Fibroblast of lung (primary cell): ENCODE results near the gene JAZF1. TPM values are rescaled to one million over a fixed set of nuclear protein-coding genes. Genes with fewer than 3 reads are reported as not detected.
A peak's percentile ranks its signal among the peaks of the same experiment; 100 is the strongest.

Experiments
- DNase-seq, 2 donors: peaks; one replicate each; pipeline versions ENCODE4 v3.0.0 to v3.0.0-alpha.2; 2010; ENCODE audit warnings: low read depth in 2 of 2
- H2AFZ ChIP-seq: 2 replicates; pipeline ENCODE4 v1.5.1; 2012; ENCODE audit warnings: low read length, control low read depth, inconsistent platforms
- H3K27ac ChIP-seq: 2 replicates; pipeline ENCODE4 v1.5.1; 2011; ENCODE audit warnings: low read length, control low read depth; ENCODE audit not compliant: insufficient read depth
- H3K27me3 ChIP-seq: 2 replicates; pipeline ENCODE4 v1.5.1; 2011; ENCODE audit warnings: mild to moderate bottlenecking, low read length; ENCODE audit not compliant: control insufficient read depth, insufficient read depth
- H3K36me3 ChIP-seq: 2 replicates; pipeline ENCODE4 v1.5.1; 2011; ENCODE audit warnings: low read length; ENCODE audit not compliant: control insufficient read depth, insufficient read depth
- H3K4me1 ChIP-seq: 2 replicates; pipeline ENCODE4 v1.5.1; 2011; ENCODE audit warnings: low read length; ENCODE audit not compliant: control insufficient read depth, insufficient read depth; ENCODE audit errors: extremely low read depth
- H3K4me2 ChIP-seq: 2 replicates; pipeline ENCODE4 v1.5.1; 2011; ENCODE audit warnings: low read length, control low read depth; ENCODE audit not compliant: insufficient read depth; ENCODE audit errors: extremely low read depth
- H3K4me3 ChIP-seq, 4 experiments: fragments of 200-600 bp in 1 of 4; sonication (generic) in 1 of 4; replicated peaks in 1 of 4; 2 replicates each; pipeline ENCODE4 v1.5.1; 2011 to 2016; ENCODE audit warnings: low read length in 4 of 4, low read depth in 3 of 4, mild to moderate bottlenecking in 3 of 4, control low read depth in 2 of 4, inconsistent platforms in 1 of 4, mixed read lengths in 1 of 4; ENCODE audit not compliant: insufficient read depth in 1 of 4; ENCODE audit errors: control extremely low read depth in 1 of 4
- H3K79me2 ChIP-seq: 2 replicates; pipeline ENCODE4 v1.5.1; 2012; ENCODE audit warnings: mild to moderate bottlenecking, low read length, inconsistent platforms; ENCODE audit not compliant: control insufficient read depth, insufficient read depth
- H3K9ac ChIP-seq: 2 replicates; pipeline ENCODE4 v1.5.1; 2011; ENCODE audit warnings: mild to moderate bottlenecking, low read length, control low read depth; ENCODE audit not compliant: insufficient read depth
- H3K9me3 ChIP-seq: 2 replicates; pipeline ENCODE4 v1.5.1; 2012; ENCODE audit warnings: low read depth, low read length; ENCODE audit not compliant: control insufficient read depth, insufficient read depth
- H4K20me1 ChIP-seq: 2 replicates; pipeline ENCODE4 v1.5.1; 2011; ENCODE audit warnings: low read length; ENCODE audit not compliant: control insufficient read depth, insufficient read depth; ENCODE audit errors: extremely low read depth
- EZH2 ChIP-seq: IDR thresholded peaks from 2 replicates; pipeline ENCODE4 v1.5.1; 2012; ENCODE audit warnings: low read length, control low read depth, mild to moderate bottlenecking; ENCODE audit errors: missing control alignments
- polyA plus RNA-seq, 2 donors: library from polyadenylated mRNA; depleted of rRNA in 1 of 2; stranded (reverse) in 1 of 2; unstranded in 1 of 2; fragments of >200 nt; gene quantifications; 2 replicates each; pipeline ENCODE4 v1.2.1, GENCODE V29; 2011 to 2012; ENCODE audit warnings: missing spikeins in 1 of 2
- total RNA-seq: library from RNA; depleted of rRNA; stranded (reverse); fragments of >200 nt; gene quantifications from 2 replicates; pipeline ENCODE4 v1.2.1, GENCODE V29; 2014
- TF ChIP-seq, protein P1 (sequence below), 2 donors: IDR thresholded peaks in 1 of 2; conservative IDR thresholded peaks in 1 of 2; 1 replicate in 1 of 2; 2 replicates in 1 of 2; pipeline ENCODE4 v1.5.1; 2011 to 2012; ENCODE audit warnings: low read length in 2 of 2, control low read depth in 1 of 2, inconsistent platforms in 1 of 2, low read depth in 1 of 2, mild to moderate bottlenecking in 1 of 2

The JAZF1 gene
- total and polyA plus RNA-seq, 2 donors (not counting 1 experiment from before 2014, with no cell fraction given) = 9.1 to 9.3 TPM

DNA sequence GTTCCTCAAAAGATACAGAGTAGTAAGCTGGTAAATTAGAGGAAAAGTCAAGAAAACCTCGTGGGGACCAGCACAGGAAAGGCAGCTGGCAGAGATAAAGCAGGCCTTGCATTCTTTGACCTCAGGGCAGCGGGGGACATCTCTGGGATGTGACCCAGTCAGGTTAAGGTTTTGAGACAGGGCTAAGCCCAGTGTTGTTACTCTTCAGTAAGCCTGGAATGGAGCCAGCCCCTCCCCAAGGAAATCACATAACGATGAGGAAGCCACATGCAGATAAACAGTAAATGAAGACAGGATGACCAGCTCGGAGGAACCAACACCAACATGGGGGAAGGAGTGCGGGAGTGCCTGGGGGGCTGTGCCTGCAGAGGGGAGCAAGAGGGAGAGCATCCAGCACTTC is 99.6 kb downstream of the JAZF1 start:
- Histone ChIP-seq H3K27me3 (no peaks in the 10 kb centered on the region), H2AFZ (no peak overlapping the region), H3K9ac (no peak overlapping the region), H3K79me2 (no peaks in the 10 kb centered on the region), H3K4me3 (no peak overlapping the region), H3K4me1 (peaks cover 2% of the 10 kb centered on the region), H3K36me3 (no peaks in the 10 kb centered on the region), H4K20me1 (no peaks in the 10 kb centered on the region), H3K4me2 (no peak overlapping the region), H3K27ac (no peak overlapping the region), H3K9me3 (no peaks in the 10 kb centered on the region)
- TF ChIP-seq EZH2 = no peak
- TF ChIP-seq, protein P1, sequence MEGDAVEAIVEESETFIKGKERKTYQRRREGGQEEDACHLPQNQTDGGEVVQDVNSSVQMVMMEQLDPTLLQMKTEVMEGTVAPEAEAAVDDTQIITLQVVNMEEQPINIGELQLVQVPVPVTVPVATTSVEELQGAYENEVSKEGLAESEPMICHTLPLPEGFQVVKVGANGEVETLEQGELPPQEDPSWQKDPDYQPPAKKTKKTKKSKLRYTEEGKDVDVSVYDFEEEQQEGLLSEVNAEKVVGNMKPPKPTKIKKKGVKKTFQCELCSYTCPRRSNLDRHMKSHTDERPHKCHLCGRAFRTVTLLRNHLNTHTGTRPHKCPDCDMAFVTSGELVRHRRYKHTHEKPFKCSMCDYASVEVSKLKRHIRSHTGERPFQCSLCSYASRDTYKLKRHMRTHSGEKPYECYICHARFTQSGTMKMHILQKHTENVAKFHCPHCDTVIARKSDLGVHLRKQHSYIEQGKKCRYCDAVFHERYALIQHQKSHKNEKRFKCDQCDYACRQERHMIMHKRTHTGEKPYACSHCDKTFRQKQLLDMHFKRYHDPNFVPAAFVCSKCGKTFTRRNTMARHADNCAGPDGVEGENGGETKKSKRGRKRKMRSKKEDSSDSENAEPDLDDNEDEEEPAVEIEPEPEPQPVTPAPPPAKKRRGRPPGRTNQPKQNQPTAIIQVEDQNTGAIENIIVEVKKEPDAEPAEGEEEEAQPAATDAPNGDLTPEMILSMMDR (conservative IDR thresholded peaks at IDR 0.05 in 1 of 2, IDR thresholded peaks at IDR 0.05 in 1 of 2; ENCODE audit: low read depth in 1 of 2, low read length in 2 of 2) = no peak
- DNase-seq = no peak

DNA sequence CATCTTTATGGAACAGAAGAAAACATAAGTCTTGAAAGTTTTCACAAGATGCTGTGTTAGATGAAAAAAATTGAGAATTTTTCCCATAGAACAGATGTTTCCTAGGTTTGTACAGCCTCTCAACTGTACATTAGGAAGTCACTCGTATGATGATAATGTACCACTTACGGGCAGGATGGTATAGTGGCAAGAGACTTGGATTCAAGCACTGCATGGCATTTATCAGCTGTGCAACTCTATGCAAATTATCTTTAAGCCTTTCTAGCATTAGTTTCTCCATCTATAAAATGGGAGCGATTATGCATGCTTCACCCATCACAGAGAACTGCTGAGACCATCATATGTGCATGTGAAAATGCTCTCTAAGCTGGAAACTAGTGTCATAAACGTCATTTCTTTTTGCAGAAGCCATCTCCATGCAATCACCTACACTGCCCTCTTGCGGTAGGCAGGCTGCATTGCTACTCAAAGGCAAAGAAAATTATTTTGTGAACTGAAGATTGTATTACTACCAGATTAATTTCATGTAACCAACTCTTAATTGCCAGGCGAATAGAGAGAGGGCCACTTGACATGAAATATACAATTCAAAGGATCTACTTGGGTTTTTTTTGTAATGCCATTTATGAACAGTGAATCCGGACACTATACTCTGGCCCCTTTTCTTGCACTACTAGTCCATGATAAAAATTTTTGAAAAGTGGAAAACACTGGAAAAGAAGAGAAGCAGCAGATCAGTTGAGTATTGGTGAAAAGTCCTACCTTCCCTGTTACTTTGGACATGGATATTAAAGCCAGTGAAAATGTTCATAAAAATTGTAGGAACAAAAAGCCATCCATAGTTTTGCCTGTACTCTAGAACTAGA is 102.3 kb downstream of the JAZF1 start:
- no peaks in the 10 kb centered on the region for H3K9me3 ChIP-seq
- no peak overlapping the region for H3K27ac ChIP-seq
- no peak overlapping the region for H3K4me2 ChIP-seq
- no peaks in the 10 kb centered on the region for H3K36me3 ChIP-seq
- no peaks in the 10 kb centered on the region for H3K79me2 ChIP-seq
- H3K4me3 ChIP-seq = no peak overlapping the region
- H4K20me1 ChIP-seq = no peaks in the 10 kb centered on the region
- peaks cover 4% of the 10 kb centered on the region for H3K4me1 ChIP-seq
- peak; percentile 36 to 66 for DNase-seq
- TF ChIP-seq EZH2 = no peak
- TF ChIP-seq, protein P1 (conservative IDR thresholded peaks at IDR 0.05 in 1 of 2, IDR thresholded peaks at IDR 0.05 in 1 of 2; ENCODE audit: low read depth in 1 of 2, low read length in 2 of 2) = peak; percentile 99 to 100
- H2AFZ ChIP-seq = no peak overlapping the region
- no peak overlapping the region for H3K9ac ChIP-seq
- no peaks in the 10 kb centered on the region for H3K27me3 ChIP-seq

DNA sequence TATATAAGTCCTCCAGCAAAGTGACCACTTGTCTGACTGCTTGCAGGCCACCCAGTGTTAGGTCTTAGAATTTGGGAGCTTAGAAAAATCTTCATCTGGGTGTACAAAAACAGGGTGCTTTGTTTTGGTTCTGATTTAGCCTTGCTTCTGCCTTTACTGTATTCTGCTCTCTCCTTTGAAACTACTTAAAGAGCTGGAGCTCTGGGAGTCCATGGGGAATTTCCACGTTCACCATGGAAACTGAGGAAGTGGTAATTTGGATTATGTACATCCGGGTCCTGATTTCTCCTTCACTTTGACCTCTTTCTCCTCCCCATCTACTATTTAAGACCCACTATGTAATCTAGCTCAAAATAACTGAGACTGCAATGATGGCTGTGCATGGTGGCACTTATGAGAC is 103.0 kb downstream of the JAZF1 start:
- no peak overlapping the region for H3K4me3 ChIP-seq
- no peak for DNase-seq
- H4K20me1 ChIP-seq = no peaks in the 10 kb centered on the region
- H3K36me3 ChIP-seq = no peaks in the 10 kb centered on the region
- no peaks in the 10 kb centered on the region for H3K27me3 ChIP-seq
- H3K9me3 ChIP-seq = no peaks in the 10 kb centered on the region
- H3K27ac ChIP-seq = no peak overlapping the region
- H3K4me1 ChIP-seq = peaks cover 4% of the 10 kb centered on the region
- H3K79me2 ChIP-seq = no peaks in the 10 kb centered on the region
- no peak overlapping the region for H3K4me2 ChIP-seq
- TF ChIP-seq EZH2 = no peak
- TF ChIP-seq, protein P1 (conservative IDR thresholded peaks at IDR 0.05 in 1 of 2, IDR thresholded peaks at IDR 0.05 in 1 of 2; ENCODE audit: low read depth in 1 of 2, low read length in 2 of 2) = no peak
- no peak overlapping the region for H3K9ac ChIP-seq
- H2AFZ ChIP-seq = no peak overlapping the region
